ENCODE measurements around the gene BCL11B.
A peak's percentile ranks its signal among the peaks of the same experiment; 100 is the strongest.

BCL11B gene

GRCh38 chr14:99169776-99170356, 102.1 kb downstream of the BCL11B start:
- DNase-seq (ENCODE audit: insufficient read length, low spot score) = no peak
- no peak for FAIRE-seq

- DNase-seq (ENCODE audit: insufficient read length, low spot score) (no peak), FAIRE-seq (no peak)
Observed at GRCh38 chr14:99168330-99168729, 103.7 kb downstream of the BCL11B start.

GRCh38 chr14:99166506-99166905, 105.5 kb downstream of the BCL11B start:
- FAIRE-seq (no peak), DNase-seq (ENCODE audit: insufficient read length, low spot score) (no peak)

GRCh38 chr14:99164712-99165111, 107.3 kb downstream of the BCL11B start:
- DNase-seq (ENCODE audit: insufficient read length, low spot score) (no peak), FAIRE-seq (no peak)

- FAIRE-seq = no peak
- no peak for DNase-seq (ENCODE audit: insufficient read length, low spot score)
Observed at GRCh38 chr14:99163446-99163845, 108.6 kb downstream of the BCL11B start.

- FAIRE-seq = no peak
- no peak for DNase-seq (ENCODE audit: insufficient read length, low spot score)
Observed at GRCh38 chr14:99159341-99160340, 112.4 kb downstream of the BCL11B start.

- DNase-seq (ENCODE audit: insufficient read length, low spot score) = no peak
- no peak for FAIRE-seq
Observed at GRCh38 chr14:99158646-99159165, 113.3 kb downstream of the BCL11B start.

- DNase-seq (ENCODE audit: insufficient read length, low spot score) (no peak), FAIRE-seq (no peak)
Observed at GRCh38 chr14:99158150-99158549, 113.8 kb downstream of the BCL11B start.

GRCh38 chr14:99157676-99158075, 114.3 kb downstream of the BCL11B start:
- DNase-seq (ENCODE audit: insufficient read length, low spot score) (no peak), FAIRE-seq (no peak)

- no peak for DNase-seq (ENCODE audit: insufficient read length, low spot score)
- FAIRE-seq = no peak
Observed at GRCh38 chr14:99157246-99157645, 114.8 kb downstream of the BCL11B start.

- FAIRE-seq = no peak
Observed at GRCh38 chr14:99156814-99157213, 115.2 kb downstream of the BCL11B start.

GRCh38 chr14:99156090-99156425, 115.9 kb downstream of the BCL11B start:
- FAIRE-seq (no peak), DNase-seq (ENCODE audit: insufficient read length, low spot score) (no peak)

More at GRCh38 chr14:99156814-99157213, 115.2 kb downstream of the BCL11B start:
- no peak for DNase-seq (ENCODE audit: insufficient read length, low spot score)

GRCh38 chr14:99155173-99156089, 116.6 kb downstream of the BCL11B start:
- DNase-seq (ENCODE audit: insufficient read length, low spot score) (no peak), FAIRE-seq (no peak)

GRCh38 chr14:99150236-99150635, 121.8 kb downstream of the BCL11B start:
- FAIRE-seq = no peak
- DNase-seq (ENCODE audit: insufficient read length, low spot score) = no peak

GRCh38 chr14:99148861-99149610, 123.0 kb downstream of the BCL11B start:
- DNase-seq (ENCODE audit: insufficient read length, low spot score) (no peak), FAIRE-seq (no peak)

GRCh38 chr14:99148131-99148530, 123.9 kb downstream of the BCL11B start:
- FAIRE-seq = no peak
- DNase-seq (ENCODE audit: insufficient read length, low spot score) = no peak

GRCh38 chr14:99147366-99147740, 124.6 kb downstream of the BCL11B start:
- no peak for DNase-seq (ENCODE audit: insufficient read length, low spot score)
- no peak for FAIRE-seq

- FAIRE-seq = peak; percentile 44
- no peak for DNase-seq (ENCODE audit: insufficient read length, low spot score)
Observed at GRCh38 chr14:99146616-99147365, 125.2 kb downstream of the BCL11B start.

- DNase-seq (ENCODE audit: insufficient read length, low spot score) (no peak), FAIRE-seq (no peak)
Observed at GRCh38 chr14:99145307-99145706, 126.7 kb downstream of the BCL11B start.

Data from HTR-8/SVneo (cell line).